ENCODE data around the gene ST8SIA1. TPM values are rescaled to one million over a fixed set of nuclear protein-coding genes. Genes with fewer than 3 reads are reported as not detected.

The ST8SIA1 gene
- total and polyA plus RNA-seq, 7 donors, result 0.06 to 1.3 (median 0.42) TPM

GRCh38 chr12:22356231-22356630 lies 21.7 kb upstream of the ST8SIA1 start:
- DNase-seq (no peak), ATAC-seq (no peak)
- WGBS, 3 donors, result 77 to 96% (median 91%) methylated on average over 1 of the region's 1 CpG
- Histone ChIP-seq H3K36me3 (ENCODE audit: insufficient read depth in 1 of 2, low read depth in 1 of 2) (no peaks in the 10 kb centered on the region), H3K27me3 (ENCODE audit: insufficient read depth in 3 of 3, low read length in 2 of 3) (peaks cover 0 to 5% (median 0%) of the 10 kb centered on the region in 3 donors), H3K4me1 (no peaks in the 10 kb centered on the region), H3K27ac (no peak overlapping the region), H3K4me3 (no peak overlapping the region), H3K9me3 (no peaks in the 10 kb centered on the region)
- intact Hi-C loops (cut with DNase I), result no loop called here
- TF ChIP-seq CTCF (IDR thresholded peaks at IDR 0.05), result no peak

- no peaks in the 10 kb centered on the region for H3K9me3 ChIP-seq
- H3K4me1 ChIP-seq, result no peaks in the 10 kb centered on the region
- H3K36me3 ChIP-seq (ENCODE audit: insufficient read depth in 1 of 2, low read depth in 1 of 2), result no peaks in the 10 kb centered on the region
- TF ChIP-seq CTCF (IDR thresholded peaks at IDR 0.05), result no peak
- DNase-seq, result no peak
- WGBS, 3 donors, result 85 to 92% (median 91%) methylated on average over 5 of the region's 5 CpGs
- intact Hi-C loops (cut with DNase I), result no loop called here
- H3K27me3 ChIP-seq (ENCODE audit: insufficient read depth in 3 of 3, low read length in 2 of 3), result peaks cover 0 to 4% (median 0%) of the 10 kb centered on the region in 3 donors
- H3K27ac ChIP-seq, result no peak overlapping the region
- H3K4me3 ChIP-seq, result no peak overlapping the region
- no peak for ATAC-seq
These were observed 20.6 kb upstream of the ST8SIA1 start for GRCh38 chr12:22355011-22355580.

- Histone ChIP-seq H3K27ac (no peak overlapping the region), H3K9me3 (no peaks in the 10 kb centered on the region), H3K36me3 (ENCODE audit: insufficient read depth in 1 of 2, low read depth in 1 of 2) (no peaks in the 10 kb centered on the region), H3K27me3 (ENCODE audit: insufficient read depth in 3 of 3, low read length in 2 of 3) (no peaks in the 10 kb centered on the region), H3K4me1 (no peaks in the 10 kb centered on the region), H3K4me3 (no peak overlapping the region)
- 93 to 100% (median 100%) methylated on average over 1 of the region's 1 CpG for WGBS, 3 donors
- intact Hi-C loops (cut with DNase I), result no loop called here
- TF ChIP-seq CTCF (IDR thresholded peaks at IDR 0.05), result no peak
- ATAC-seq (no peak), DNase-seq (no peak)
These were observed 19.3 kb upstream of the ST8SIA1 start for GRCh38 chr12:22353615-22354325.

- 75 to 80% (median 80%) methylated on average over 4 of the region's 4 CpGs for WGBS, 3 donors
- Histone ChIP-seq H3K27ac (no peak overlapping the region), H3K27me3 (ENCODE audit: insufficient read depth in 3 of 3, low read length in 2 of 3) (no peaks in the 10 kb centered on the region), H3K4me1 (no peaks in the 10 kb centered on the region), H3K36me3 (ENCODE audit: insufficient read depth in 1 of 2, low read depth in 1 of 2) (no peaks in the 10 kb centered on the region), H3K4me3 (no peak overlapping the region), H3K9me3 (no peaks in the 10 kb centered on the region)
- DNase-seq (no peak), ATAC-seq (no peak)
- no peak for TF ChIP-seq CTCF (IDR thresholded peaks at IDR 0.05)
- intact Hi-C loops (cut with DNase I), result no loop called here
These were observed 16.4 kb upstream of the ST8SIA1 start for GRCh38 chr12:22350886-22351285.
